HepG2 (cell line): ENCODE results near the gene ZNF222. TPM values are rescaled to one million over a fixed set of nuclear protein-coding genes. Genes with fewer than 3 reads are reported as not detected.

Source experiments
- AGO2 ChIP-seq: fragments of 200-400 bp; formaldehyde crosslinking; optimal IDR thresholded peaks from 2 replicates; pipeline ENCODE3; 2017; ENCODE audit warnings: mild to moderate bottlenecking, low read depth, low read length, moderate library complexity
- ARHGAP35 ChIP-seq: sonication (generic); formaldehyde crosslinking; IDR thresholded peaks from 2 replicates; pipeline ENCODE4 v1.9.0; 2022; ENCODE audit warnings: mild to moderate bottlenecking, inconsistent platforms, moderate library complexity, missing genetic modification reagents, borderline replicate concordance
- CEBPG ChIP-seq: IDR thresholded peaks from 2 replicates; pipeline ENCODE4 v1.6.1; 2016
- DMAP1 ChIP-seq: IDR thresholded peaks from 2 replicates; pipeline ENCODE4 v1.6.1; 2016
- FOXO4 ChIP-seq: sonication (generic); formaldehyde crosslinking; conservative IDR thresholded peaks from 2 replicates; pipeline ENCODE4 v1.8.1; 2023; ENCODE audit warnings: missing genetic modification reagents
- FOXP1 ChIP-seq, 2 experiments: fragments of 450-650 bp in 1 of 2; IDR thresholded peaks; 2 replicates each; pipeline ENCODE4 v1.6.1; 2017 to 2018; ENCODE audit warnings: antibody characterized with exemption in 1 of 2
- HDAC1 ChIP-seq: sonication (generic); formaldehyde crosslinking; IDR thresholded peaks from 2 replicates; pipeline ENCODE4 v1.5.1; 2020; ENCODE audit warnings: mild to moderate bottlenecking, missing genetic modification reagents
- KLF13 ChIP-seq: sonication (generic); formaldehyde crosslinking; IDR thresholded peaks from 2 replicates; pipeline ENCODE4 v1.4.0; 2020; ENCODE audit warnings: mild to moderate bottlenecking, missing genetic modification reagents
- NFE2L1 ChIP-seq: sonication (generic); formaldehyde crosslinking; IDR thresholded peaks from 2 replicates; pipeline ENCODE4 v1.4.0; 2020; ENCODE audit warnings: missing genetic modification reagents, mild to moderate bottlenecking, borderline replicate concordance
- POGK ChIP-seq: sonication (generic); formaldehyde crosslinking; conservative IDR thresholded peaks from 2 replicates; pipeline ENCODE4 v1.8.0; 2022; ENCODE audit warnings: mild to moderate bottlenecking, moderate library complexity, missing genetic modification reagents
- POLR2AphosphoS2 ChIP-seq: IDR thresholded peaks from 2 replicates; pipeline ENCODE4 v1.6.1; 2011; ENCODE audit warnings: low read depth, low read length, improper control_type of control experiment
- SMAD1 ChIP-seq: sonication (generic); formaldehyde crosslinking; IDR thresholded peaks from 2 replicates; pipeline ENCODE4 v1.4.0; 2020; ENCODE audit warnings: missing genetic modification reagents, low read depth, mild to moderate bottlenecking, borderline replicate concordance
- U2AF2 ChIP-seq: fragments of 200-400 bp; formaldehyde crosslinking; IDR thresholded peaks from 2 replicates; pipeline ENCODE4 v1.6.1; 2017; ENCODE audit warnings: low read depth, mild to moderate bottlenecking, low read length
- ZNF280B ChIP-seq: sonication (generic); formaldehyde crosslinking; IDR thresholded peaks from 2 replicates; pipeline ENCODE4 v1.5.0; 2020; ENCODE audit warnings: missing genetic modification reagents, mild to moderate bottlenecking, borderline replicate concordance
- ZNF335 ChIP-seq: sonication (generic); formaldehyde crosslinking; IDR thresholded peaks from 2 replicates; pipeline ENCODE4 v1.4.0; 2020; ENCODE audit warnings: missing genetic modification reagents
- ZNF543 ChIP-seq: sonication (generic); formaldehyde crosslinking; IDR thresholded peaks from 2 replicates; pipeline ENCODE4 v1.4.0; 2020; ENCODE audit warnings: mild to moderate bottlenecking, missing genetic modification reagents
- ZNF570 ChIP-seq: sonication (generic); formaldehyde crosslinking; IDR thresholded peaks from 2 replicates; pipeline ENCODE4 v1.4.0; 2020; ENCODE audit warnings: mild to moderate bottlenecking, missing genetic modification reagents, borderline replicate concordance
- ZNF704 ChIP-seq: sonication (generic); formaldehyde crosslinking; IDR thresholded peaks from 2 replicates; pipeline ENCODE4 v1.8.1; 2023; ENCODE audit warnings: mild to moderate bottlenecking, inconsistent platforms, moderate library complexity, missing genetic modification reagents, borderline replicate concordance
- ZNF747 ChIP-seq: sonication (generic); formaldehyde crosslinking; IDR thresholded peaks from 2 replicates; pipeline ENCODE4 v1.8.1; 2023; ENCODE audit warnings: missing genetic modification reagents, mild to moderate bottlenecking, borderline replicate concordance
- ZNF772 ChIP-seq: sonication (generic); formaldehyde crosslinking; IDR thresholded peaks from 2 replicates; pipeline ENCODE4 v1.5.0; 2020; ENCODE audit warnings: mild to moderate bottlenecking, missing genetic modification reagents
- ZNF891 ChIP-seq: sonication (generic); formaldehyde crosslinking; IDR thresholded peaks from 2 replicates; pipeline ENCODE4 v1.5.0; 2020; ENCODE audit warnings: mild to moderate bottlenecking, missing genetic modification reagents
- polyA plus RNA-seq, 8 experiments: library from polyadenylated mRNA; depleted of rRNA in 3 of 8; stranded (reverse) in 7 of 8; unstranded in 1 of 8; fragments of >200 nt; fragmentation: Illumina TruSeq in 4 of 8; extraction: Trizol in 4 of 8; gene quantifications; 2 replicates each; pipeline versions ENCODE4 v1.2.1 to v1.2.3, GENCODE V29; 2011 to 2016; ENCODE audit warnings: low read depth in 4 of 8, missing spikeins in 1 of 8, mixed read lengths in 1 of 8; ENCODE audit not compliant: insufficient read depth in 1 of 8
- total RNA-seq, 5 experiments: library from RNA; depleted of rRNA; stranded (reverse); fragments of >200 nt; fragmentation: Illumina TruSeq; extraction: Trizol; gene quantifications; 2 replicates each; pipeline ENCODE4 v1.2.3, GENCODE V29; 2016; ENCODE audit warnings: low read depth in 1 of 5

ZNF222 gene
- total and polyA plus RNA-seq, 2 of the 13 experiments (the other 11 are each of a cell fraction or from before 2014, with no cell fraction given) = 2.2 to 6.2 TPM

GRCh38 chr19:44071824-44072542 is 46.8 kb downstream of the ZNF222 start, which contains the start of gene ZNF284 (continued):
- no peak for TF ChIP-seq ZNF280B (CRISPR knock-in tag)
- TF ChIP-seq POGK (CRISPR knock-in tag) = 0 out of 2 replicates have a peak, but pooled peaks have one; percentile 77
- TF ChIP-seq ZNF335 (CRISPR knock-in tag) = peak; percentile 87
- peak; percentile 63 for TF ChIP-seq DMAP1 (CRISPR knock-in tag)
- TF ChIP-seq NFE2L1 (CRISPR knock-in tag) = no peak
- no peak for TF ChIP-seq FOXP1 (IDR thresholded peaks at IDR 0.05)
- TF ChIP-seq FOXP1 (CRISPR knock-in tag; IDR thresholded peaks at IDR 0.05) = no peak
- TF ChIP-seq HDAC1 = peak; percentile 38; the same call in 1 of the 2 replicates
- TF ChIP-seq ZNF704 (CRISPR knock-in tag) = no peak
- no peak for TF ChIP-seq AGO2
- TF ChIP-seq FOXO4 (CRISPR knock-in tag) = no peak
- no peak for TF ChIP-seq KLF13 (CRISPR knock-in tag)
- TF ChIP-seq ZNF543 (CRISPR knock-in tag) = no peak
- TF ChIP-seq ZNF772 (CRISPR knock-in tag) = no peak
- TF ChIP-seq ZNF570 (CRISPR knock-in tag) = no peak
- no peak for TF ChIP-seq CEBPG (CRISPR knock-in tag)
- no peak for TF ChIP-seq U2AF2
- no peak for TF ChIP-seq SMAD1
- TF ChIP-seq ZNF747 (CRISPR knock-in tag) = no peak
- no peak for TF ChIP-seq POLR2AphosphoS2
- TF ChIP-seq ZNF891 (CRISPR knock-in tag) = no peak
- TF ChIP-seq ARHGAP35 (CRISPR knock-in tag) = no peak
